ENCODE data around the gene IKZF1.

The IKZF1 gene

DNA sequence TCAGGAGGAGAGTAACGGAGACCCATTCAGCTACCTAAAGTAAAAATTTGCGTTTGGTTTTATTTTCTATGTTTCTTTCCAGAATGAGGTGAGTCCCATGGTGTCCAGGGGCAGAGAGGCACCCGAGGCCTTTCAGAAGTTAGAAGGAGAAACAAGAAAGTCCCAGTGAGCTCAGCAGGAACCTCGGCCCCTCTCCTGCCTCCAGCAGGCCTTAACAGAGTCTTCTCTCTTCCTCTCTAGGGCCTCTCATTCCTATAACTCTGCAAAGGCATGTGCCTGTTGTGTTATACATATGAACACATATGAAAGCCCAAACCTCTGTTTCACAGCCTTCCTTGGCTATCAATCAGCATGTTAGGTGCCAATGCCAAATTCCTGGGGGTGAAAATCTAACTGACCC lies 20.8 kb upstream of the IKZF1 start:
- no peak for DNase-seq (ENCODE audit: low read depth)

DNA sequence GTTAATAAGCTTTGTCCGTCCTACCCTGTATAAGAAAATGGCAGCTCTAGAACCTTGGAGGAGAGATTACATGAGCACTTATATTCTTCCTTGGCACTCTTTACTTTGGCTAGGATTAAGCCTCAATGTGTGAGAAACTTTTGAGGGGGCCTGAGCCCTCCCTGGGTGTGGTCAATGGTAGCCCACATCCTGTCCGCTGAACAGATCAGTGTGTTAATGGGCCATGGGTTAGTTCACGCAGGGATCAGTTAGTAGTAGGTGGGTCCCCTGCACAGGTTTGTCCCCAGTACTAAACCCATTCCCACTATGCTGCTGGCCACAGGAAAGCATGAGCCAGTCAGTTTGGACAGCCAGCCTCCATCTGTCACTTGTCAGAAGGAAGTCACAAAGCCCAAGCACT lies 20.2 kb upstream of the IKZF1 start:
- DNase-seq (ENCODE audit: low read depth), result no peak

DNA sequence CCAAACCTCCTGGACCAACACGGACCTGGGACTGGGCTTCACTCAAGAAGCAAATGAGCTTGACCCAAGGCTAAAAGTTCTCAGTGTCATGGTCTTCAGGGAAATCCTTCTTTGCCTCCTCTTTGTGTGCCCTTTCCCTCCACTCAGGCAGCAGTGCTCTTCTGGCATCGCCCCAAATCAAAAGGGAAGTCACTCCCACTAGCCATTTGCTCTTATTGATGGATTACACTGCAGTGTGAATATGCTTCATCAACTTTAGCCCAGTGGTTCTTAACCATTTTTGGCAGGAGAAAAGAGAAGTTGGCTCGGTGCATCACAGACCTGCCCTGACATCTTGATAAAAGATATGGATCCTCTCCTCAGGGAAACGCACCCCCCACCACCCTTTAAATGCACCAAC lies 19.2 kb upstream of the IKZF1 start:
- no peak for DNase-seq (ENCODE audit: low read depth)

DNA sequence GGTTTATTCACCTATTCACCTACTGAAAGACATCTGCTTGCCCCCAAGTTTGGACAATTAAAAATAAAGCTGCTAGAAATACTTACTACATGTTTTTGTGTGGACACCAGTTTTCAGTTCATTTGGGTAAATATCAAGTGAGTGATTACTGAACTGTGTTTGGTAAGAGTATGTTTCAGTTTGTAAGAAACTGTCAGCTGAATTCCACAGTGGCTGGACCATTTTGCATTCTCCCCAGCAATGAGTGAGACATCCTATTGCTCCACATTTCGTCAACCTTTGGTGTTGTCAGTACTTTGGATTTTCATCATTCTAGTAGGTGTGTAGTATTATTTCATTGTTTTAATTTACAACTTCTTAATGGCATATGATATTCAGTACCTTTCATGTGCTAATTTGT lies 17.4 kb upstream of the IKZF1 start:
- no peak for DNase-seq (ENCODE audit: low read depth)

GRCh38 chr7:50292165-50292757 lies 12.3 kb upstream of the IKZF1 start:
- no peak for DNase-seq (ENCODE audit: low read depth)

DNA sequence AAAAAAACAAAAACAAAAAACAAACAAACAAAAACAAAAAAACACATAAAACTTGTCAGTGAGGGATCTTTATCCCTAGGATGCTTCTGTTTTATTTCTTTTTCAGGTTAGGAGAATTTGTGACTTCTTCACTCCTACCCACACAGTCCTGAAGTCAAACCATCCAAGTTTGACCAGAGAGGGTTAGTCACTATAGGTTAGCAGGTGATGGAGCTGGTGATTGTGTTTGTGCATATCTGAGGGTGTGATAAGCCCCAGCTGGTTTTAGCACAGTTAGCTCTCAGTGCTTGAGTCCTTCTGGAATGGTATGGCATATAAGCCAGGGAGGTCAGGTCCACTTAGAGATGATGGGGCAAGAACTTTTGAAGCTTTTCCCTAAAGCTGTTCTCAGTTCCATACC lies 11.8 kb upstream of the IKZF1 start:
- DNase-seq (ENCODE audit: low read depth), result no peak

DNA sequence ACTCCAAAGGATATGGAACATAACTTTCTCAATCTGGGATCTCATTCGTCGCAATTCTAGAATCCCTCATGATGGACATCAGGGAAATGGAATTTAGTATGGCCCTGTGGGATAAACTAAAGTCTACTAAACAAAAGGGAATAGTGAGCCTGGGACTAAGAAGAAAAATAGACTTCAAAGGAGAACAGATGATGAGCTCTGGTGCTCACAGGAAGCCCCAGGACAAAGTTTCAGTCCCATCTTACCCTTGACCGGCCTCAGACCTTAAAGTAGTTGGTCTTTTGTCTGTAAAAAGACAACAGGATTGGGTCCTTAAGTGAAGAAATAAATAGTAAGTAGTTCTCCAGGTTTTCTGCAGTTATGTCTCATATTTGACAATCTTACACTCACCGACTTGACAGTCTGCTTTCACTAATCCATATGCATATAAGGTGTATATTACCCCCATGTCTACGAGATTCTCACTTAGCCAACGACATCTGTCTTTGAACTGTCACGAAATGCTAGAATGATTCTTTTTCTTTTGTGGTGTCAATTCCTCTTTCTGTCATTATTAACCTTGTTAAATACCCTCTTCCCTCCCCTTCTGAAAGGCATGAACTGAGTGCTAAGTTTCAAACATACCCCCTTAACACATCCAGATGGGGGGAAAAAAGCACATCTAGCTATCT lies 10.9 kb upstream of the IKZF1 start:
- no peak for DNase-seq (ENCODE audit: low read depth)

DNA sequence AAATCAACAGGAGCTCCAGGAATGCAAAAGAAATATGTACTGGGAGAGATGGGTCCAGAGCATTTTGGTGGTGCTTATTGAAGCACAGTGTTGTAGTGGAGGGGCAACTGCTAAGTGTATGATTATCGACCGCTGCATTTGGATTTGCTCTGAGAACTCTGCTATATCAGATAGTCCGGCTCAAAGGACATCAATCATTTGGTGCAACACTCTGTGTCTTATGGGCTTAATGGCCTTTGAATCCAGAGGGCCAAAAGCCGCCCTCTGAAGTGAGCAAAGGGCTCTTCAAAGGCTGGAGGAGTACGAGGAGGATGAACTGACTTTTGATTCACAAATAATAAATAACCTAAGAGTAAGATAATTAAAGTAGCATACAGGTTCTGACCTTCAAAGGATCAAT lies 9.4 kb upstream of the IKZF1 start:
- DNase-seq (ENCODE audit: low read depth), result no peak

DNA sequence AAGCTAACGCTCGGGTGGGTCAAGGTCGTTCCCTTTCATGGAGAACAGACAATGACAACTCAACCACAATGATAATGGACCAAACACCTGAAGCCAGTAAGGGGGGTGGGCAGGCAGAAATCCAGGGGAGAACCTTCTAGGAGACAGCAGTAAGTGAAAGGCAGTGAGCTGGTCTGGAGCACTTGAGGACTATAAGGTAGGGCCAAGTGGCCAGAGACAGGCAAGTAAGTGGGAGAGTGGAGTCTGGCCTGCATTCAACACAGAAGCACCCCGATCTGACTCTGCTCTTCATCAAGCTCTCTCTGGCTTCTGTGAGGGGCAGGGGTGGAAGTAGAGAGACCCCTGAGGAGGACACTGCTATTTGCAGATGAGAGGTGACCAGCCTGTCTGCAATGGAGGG lies 7.7 kb upstream of the IKZF1 start:
- no peak for DNase-seq (ENCODE audit: low read depth)

DNA sequence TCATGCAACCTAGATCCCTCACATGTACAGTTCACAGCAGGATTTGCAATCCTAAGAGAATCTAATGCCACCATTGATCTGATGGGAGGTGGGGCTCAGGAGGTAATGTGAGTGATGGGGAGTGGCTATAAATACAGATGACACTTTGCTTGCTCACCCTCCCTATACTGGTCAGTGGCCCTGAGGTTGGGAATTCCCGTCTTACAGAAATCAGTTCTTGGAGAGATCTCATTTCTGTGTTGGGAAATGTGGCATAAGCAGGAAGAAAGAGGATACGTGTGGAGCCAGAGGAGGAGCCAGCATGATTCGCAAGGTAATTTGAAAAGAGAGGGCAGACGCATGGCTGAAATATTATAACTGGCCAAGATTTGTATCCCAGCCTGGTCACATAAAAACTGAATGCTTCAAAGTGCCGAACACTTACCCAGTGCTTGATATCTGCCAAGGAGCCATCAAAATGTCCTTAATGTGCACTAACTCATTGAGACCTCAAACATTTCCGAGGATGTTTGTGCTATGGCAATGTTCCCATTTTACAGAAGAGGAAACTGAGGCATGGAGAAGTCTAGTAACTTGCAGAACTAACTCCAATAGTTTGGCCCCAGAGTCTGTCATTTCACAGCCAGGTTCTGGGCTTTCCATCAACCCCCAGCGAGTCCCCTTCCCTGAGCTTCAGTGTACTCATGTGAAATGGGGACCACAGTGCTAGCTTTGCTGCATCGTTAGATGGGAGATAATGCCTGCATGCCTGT lies 5.5 kb upstream of the IKZF1 start:
- no peak for DNase-seq (ENCODE audit: low read depth)

GRCh38 chr7:50300336-50300735 lies 4.2 kb upstream of the IKZF1 start:
- no peak for DNase-seq (ENCODE audit: low read depth)

GRCh38 chr7:50302486-50303334 lies 1.8 kb upstream of the IKZF1 start:
- no peak for DNase-seq (ENCODE audit: low read depth)

GRCh38 chr7:50303335-50304128 lies 984 bp upstream of the IKZF1 start:
- no peak for DNase-seq (ENCODE audit: low read depth)

DNA sequence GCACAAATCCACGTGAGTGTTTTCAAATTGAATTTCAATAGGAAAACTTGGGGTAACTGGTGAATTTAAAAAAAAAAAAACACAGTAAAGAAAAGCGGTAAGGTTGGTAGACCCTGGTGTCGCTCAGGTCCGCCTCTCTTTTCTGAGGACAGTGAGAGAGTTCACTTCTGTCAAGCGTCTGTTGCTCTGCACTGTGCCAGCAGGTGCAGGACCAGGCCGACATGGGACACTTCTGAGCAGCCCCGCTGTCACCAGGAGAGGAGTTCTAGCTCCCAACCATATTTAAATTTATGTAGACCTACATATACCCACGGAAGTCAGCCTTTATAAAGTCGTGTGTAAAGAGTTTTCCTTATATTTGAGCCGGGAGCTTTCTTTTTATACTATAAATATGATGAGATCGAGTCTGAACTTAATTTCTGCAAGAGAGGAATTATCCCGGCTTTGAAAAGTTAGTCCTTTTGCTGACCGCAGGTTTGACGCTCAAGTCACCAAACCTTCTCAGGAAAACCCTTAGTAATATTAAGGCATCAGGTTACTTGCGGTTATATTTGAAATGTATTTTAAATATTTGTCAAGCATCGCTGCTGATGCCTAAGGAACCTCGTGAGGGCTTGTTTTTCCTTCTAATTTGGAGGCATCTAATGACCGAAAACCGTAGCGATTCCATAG lies 531 bp downstream of the IKZF1 start:
- DNase-seq (ENCODE audit: low read depth), result peak; percentile 52

- DNase-seq (ENCODE audit: low read depth), result no peak
These were observed 1.3 kb downstream of the IKZF1 start for GRCh38 chr7:50305583-50306493.

GRCh38 chr7:50306494-50307367 lies 2.2 kb downstream of the IKZF1 start:
- DNase-seq (ENCODE audit: low read depth), result no peak

- peak; percentile 55 for DNase-seq (ENCODE audit: low read depth)
These were observed 3.0 kb downstream of the IKZF1 start for GRCh38 chr7:50307368-50308032.

DNA sequence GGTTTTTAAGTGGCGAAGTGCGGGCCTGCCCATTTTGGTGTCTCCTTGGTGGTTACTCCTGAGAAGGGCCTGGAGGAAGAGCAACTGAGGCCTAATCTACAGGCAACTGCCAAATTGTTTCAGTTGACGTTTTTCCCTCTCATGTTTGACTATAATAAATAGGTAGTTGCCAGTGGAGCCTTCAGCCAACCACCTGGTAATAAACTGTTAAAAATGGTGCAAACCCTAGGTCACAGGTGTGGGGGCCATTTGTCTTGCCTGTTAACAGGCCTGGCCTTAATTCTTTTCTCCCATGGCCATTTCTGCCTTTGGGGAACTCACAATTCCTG lies 3.7 kb downstream of the IKZF1 start:
- DNase-seq (ENCODE audit: low read depth), result no peak

Data from activated T-cell treated with anti-CD3 and anti-CD28 coated beads for 1 hour (primary cell).